Esophagus muscularis mucosa (tissue), 4 donors: ENCODE measurements around the gene VPS37C. TPM values are rescaled to one million over a fixed set of nuclear protein-coding genes. Genes with fewer than 3 reads are reported as not detected.

Experiments
- DNase-seq: peaks from one replicate; pipeline ENCODE4 v3.0.0-alpha.2; 2017; ENCODE audit errors: extremely low spot score
- H3K27ac ChIP-seq, 4 donors: fragments of 200-600 bp; sonication (generic); replicated peaks in 1 of 4; 1 replicate in 3 of 4; 2 replicates in 1 of 4; pipeline ENCODE4 v1.5.1; 2016 to 2019; ENCODE audit warnings: mild to moderate bottlenecking in 1 of 4
- H3K27me3 ChIP-seq, 4 donors: fragments of 200-600 bp; sonication (generic); one replicate each; pipeline versions ENCODE4 v1.5.1 to v1.6.0; 2016 to 2019
- H3K36me3 ChIP-seq, 4 donors: fragments of 200-600 bp; sonication (generic); one replicate each; pipeline ENCODE4 v1.5.1; 2016 to 2019
- H3K4me1 ChIP-seq, 4 donors: fragments of 200-600 bp; sonication (generic); one replicate each; pipeline ENCODE4 v1.5.1; 2016 to 2019
- H3K4me3 ChIP-seq, 4 donors: fragments of 200-600 bp; sonication (generic); 1 replicate in 2 of 4; 2 replicates in 2 of 4; pipeline ENCODE4 v1.5.1; 2016 to 2019; ENCODE audit warnings: mild to moderate bottlenecking in 4 of 4, moderate library complexity in 1 of 4
- H3K9me3 ChIP-seq, 4 donors: fragments of 200-600 bp; sonication (generic); 1 replicate in 3 of 4; 2 replicates in 1 of 4; pipeline ENCODE4 v1.5.1; 2016 to 2019
- CTCF ChIP-seq, 3 experiments: fragments of 200-600 bp in 2 of 3; fragments of 450-650 bp in 1 of 3; sonication (generic) in 2 of 3; IDR thresholded peaks; one replicate each; pipeline ENCODE4 v1.5.1; 2017 to 2019; ENCODE audit warnings: antibody characterized with exemption in 3 of 3, mild to moderate bottlenecking in 2 of 3, moderate library complexity in 1 of 3
- EP300 ChIP-seq: sonication (generic); formaldehyde crosslinking; IDR thresholded peaks from one replicate; pipeline ENCODE4 v1.6.1; 2017; ENCODE audit warnings: antibody characterized with exemption
- POLR2A ChIP-seq: fragments of 450-650 bp; IDR thresholded peaks from one replicate; pipeline ENCODE4 v1.6.1; 2017; ENCODE audit warnings: antibody characterized with exemption, moderate library complexity, mild to moderate bottlenecking, low read depth
- POLR2AphosphoS5 ChIP-seq, 2 donors: sonication (generic); formaldehyde crosslinking; IDR thresholded peaks; one replicate each; pipeline ENCODE4 v1.6.1; 2017; ENCODE audit warnings: antibody characterized with exemption in 2 of 2
- WGBS: methylation state at CpG from one replicate; pipeline ENCODE4 v1.1.5; 2018; 5-methylcytosine and 5-hydroxymethylcytosine counted together
- intact Hi-C: fragments of 100-400 bp; cut with DNase I; formaldehyde crosslinking; loops from one replicate; pipeline ENCODE4 v1.15.1; 2023
- total RNA-seq, 4 donors: library from RNA; depleted of rRNA; stranded (reverse); fragments of >200 nt; gene quantifications; one replicate each; pipeline versions ENCODE4 v1.1.0 to v1.2.1, GENCODE V29; 2016

VPS37C gene
- total RNA-seq, 4 donors from 2014 or later, result 29.1 to 43.5 (median 38.1) TPM

- no peaks in the 10 kb centered on the region for H3K4me1 ChIP-seq
- 90% methylated on average over 4 of the region's 9 CpGs for WGBS
- H3K36me3 ChIP-seq, result no peaks in the 10 kb centered on the region
- H3K27me3 ChIP-seq, result no peaks in the 10 kb centered on the region
- no peak overlapping the region for H3K4me3 ChIP-seq
- TF ChIP-seq CTCF (IDR thresholded peaks at IDR 0.05), result no peak
- TF ChIP-seq POLR2A, result no peak
- no peak for TF ChIP-seq POLR2AphosphoS5 (IDR thresholded peaks at IDR 0.05)
- TF ChIP-seq EP300, result no peak
- H3K27ac ChIP-seq, result no peak overlapping the region
- intact Hi-C loops, result no loop called here
- no peak for DNase-seq
- H3K9me3 ChIP-seq, result no peaks in the 10 kb centered on the region
These were observed 70.2 kb downstream of the VPS37C start for GRCh38 chr11:61090982-61091372.

- intact Hi-C loops, result no loop called here
- Histone ChIP-seq H3K9me3 (no peaks in the 10 kb centered on the region), H3K27me3 (no peaks in the 10 kb centered on the region), H3K4me1 (no peaks in the 10 kb centered on the region), H3K4me3 (no peak overlapping the region), H3K36me3 (no peaks in the 10 kb centered on the region), H3K27ac (no peak overlapping the region)
- TF ChIP-seq POLR2AphosphoS5 (IDR thresholded peaks at IDR 0.05) (no peak), EP300 (no peak), CTCF (IDR thresholded peaks at IDR 0.05) (no peak), POLR2A (no peak)
- no peak for DNase-seq
- WGBS, result 83% methylated on average over 10 of the region's 12 CpGs
These were observed 70.7 kb downstream of the VPS37C start for GRCh38 chr11:61090521-61090920.

- no peak overlapping the region for H3K27ac ChIP-seq
- intact Hi-C loops, result no loop called here
- H3K36me3 ChIP-seq, result no peaks in the 10 kb centered on the region
- no peak overlapping the region for H3K4me3 ChIP-seq
- 74% methylated on average over 10 of the region's 12 CpGs for WGBS
- no peak for DNase-seq
- H3K4me1 ChIP-seq, result no peaks in the 10 kb centered on the region
- no peaks in the 10 kb centered on the region for H3K9me3 ChIP-seq
- H3K27me3 ChIP-seq, result no peaks in the 10 kb centered on the region
- no peak for TF ChIP-seq POLR2AphosphoS5 (IDR thresholded peaks at IDR 0.05)
These were observed 71.3 kb downstream of the VPS37C start for GRCh38 chr11:61089806-61090491.

- intact Hi-C loops, result no loop called here
- Histone ChIP-seq H3K27ac (no peak overlapping the region), H3K27me3 (no peaks in the 10 kb centered on the region), H3K4me1 (no peaks in the 10 kb centered on the region), H3K4me3 (no peak overlapping the region), H3K36me3 (no peaks in the 10 kb centered on the region), H3K9me3 (no peaks in the 10 kb centered on the region)
- TF ChIP-seq EP300 (no peak), POLR2A (no peak), POLR2AphosphoS5 (IDR thresholded peaks at IDR 0.05) (no peak), CTCF (IDR thresholded peaks at IDR 0.05) (no peak)
- WGBS, result 98% methylated on average over 9 of the region's 9 CpGs
- DNase-seq, result no peak
These were observed 73.7 kb downstream of the VPS37C start for GRCh38 chr11:61087426-61088119.

- no peaks in the 10 kb centered on the region for H3K4me1 ChIP-seq
- H3K27me3 ChIP-seq, result no peaks in the 10 kb centered on the region
- H3K4me3 ChIP-seq, result no peak overlapping the region
- TF ChIP-seq CTCF (IDR thresholded peaks at IDR 0.05), result no peak
- TF ChIP-seq POLR2AphosphoS5 (IDR thresholded peaks at IDR 0.05), result no peak
- no peak for TF ChIP-seq EP300
- no peak for TF ChIP-seq POLR2A
- no peak for DNase-seq
- WGBS, result 81% methylated on average over 5 of the region's 13 CpGs
- H3K36me3 ChIP-seq, result no peaks in the 10 kb centered on the region
- H3K27ac ChIP-seq, result no peak overlapping the region
- no peaks in the 10 kb centered on the region for H3K9me3 ChIP-seq
- intact Hi-C loops, result no loop called here
These were observed 77.6 kb downstream of the VPS37C start for GRCh38 chr11:61083601-61084147.
